ENCODE data around the gene EDRF1.

- TF ChIP-seq CTCF (IDR thresholded peaks at IDR 0.05) = no peak
- no peak for TF ChIP-seq POLR2AphosphoS5 (IDR thresholded peaks at IDR 0.05)
- TF ChIP-seq EP300 (IDR thresholded peaks at IDR 0.05; ENCODE audit: low read depth) = no peak
Measured at GRCh38 chr10:125721035-125721434, 1.5 kb downstream of the EDRF1 start.
